Measurements from ENCODE around the gene TPRA1. TPM values are rescaled to one million over a fixed set of nuclear protein-coding genes. Genes with fewer than 3 reads are reported as not detected.

TPRA1 gene
- total and polyA plus RNA-seq, 9 of the 15 experiments (the other 6 are each of a cell fraction or from before 2014, with no cell fraction given): 0.66 to 21.5 (median 11.1) TPM

DNA sequence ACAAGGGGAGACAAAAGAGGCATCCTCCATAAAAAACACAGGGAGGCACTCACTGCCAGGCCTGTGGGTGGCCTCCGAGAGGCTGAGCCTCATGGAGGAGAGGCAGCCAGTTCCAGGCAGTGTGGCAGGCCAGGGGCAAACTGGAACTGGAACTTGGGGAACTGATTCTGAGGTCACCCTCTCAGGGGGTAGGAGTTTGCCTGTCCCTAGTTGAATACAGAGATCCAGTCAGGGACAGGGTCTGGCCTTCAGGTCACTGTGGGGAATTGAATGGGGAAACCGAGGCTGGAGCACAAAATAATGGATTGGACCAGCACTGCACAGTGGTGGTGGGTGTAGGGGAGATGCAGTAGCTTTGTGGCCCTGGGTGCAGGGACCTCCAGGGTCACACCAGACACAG, 58.7 kb downstream of the TPRA1 start:
- no peak overlapping the region for H3K27ac ChIP-seq (ENCODE audit: extremely low read depth, low read depth, low read length)
- DNase-seq (ENCODE audit: extremely low read depth in 1 of 4, low spot score in 3 of 4) (no peak), ATAC-seq (no peak), FAIRE-seq (no peak)
- BruUV-seq (replicated peaks): no TSS peak
- no peaks in the 10 kb centered on the region for H4K20me1 ChIP-seq (replicated peaks; ENCODE audit: control insufficient read depth, insufficient read depth, low read length)
- intact Hi-C loops (cut with micrococcal nuclease) (no loop called here), in situ Hi-C loops (cut with MboI) (no loop called here)
- no peaks in the 10 kb centered on the region for H3K9me1 ChIP-seq (ENCODE audit: control insufficient read depth, insufficient read depth, low read length)
- ChIA-PET POLR2A (no interaction called here), CTCF (ENCODE audit: low intra/inter-chr PET ratio) (no interaction called here)
- H3K9me3 ChIP-seq (replicated peaks; ENCODE audit: control insufficient read depth, insufficient read depth, low read depth, low read length): no peaks in the 10 kb centered on the region
- no peak overlapping the region for H3K4me2 ChIP-seq (ENCODE audit: insufficient read depth, low read length)
- H3K4me1 ChIP-seq (replicated peaks in 1 of 2; ENCODE audit: control insufficient read depth in 2 of 2, insufficient read depth in 2 of 2, low read length in 2 of 2): no peaks in the 10 kb centered on the region
- no peak overlapping the region for H3K9ac ChIP-seq (ENCODE audit: insufficient read depth in 1 of 2, low read depth in 2 of 2, low read length in 2 of 2)
- peaks cover 3 to 31% of the 10 kb centered on the region in 2 experiments; a peak in 2 of 5 replicates for H3K27me3 ChIP-seq (ENCODE audit: control insufficient read depth in 2 of 2, insufficient read depth in 2 of 2, low read length in 2 of 2)
- H3K4me3 ChIP-seq: no peak overlapping the region
- 8% methylated on average over 2 of the region's 2 CpGs for WGBS (ENCODE audit: insufficient coverage, low coverage, missing lambda C conversion rate)
- H3K79me2 ChIP-seq (ENCODE audit: control insufficient read depth, insufficient read depth, low read length): no peaks in the 10 kb centered on the region
- no peak for TF ChIP-seq ZNF280A (IDR thresholded peaks at IDR 0.05; ENCODE audit: low read depth, partially characterized antibody)
- no peak for TF ChIP-seq RBM39 (optimal IDR thresholded peaks at IDR 0.05; ENCODE audit: low read depth, low read length)
- no peak for TF ChIP-seq SNRNP70 (optimal IDR thresholded peaks at IDR 0.05; ENCODE audit: low read depth, low read length)
- no peak for TF ChIP-seq ZNF75A (CRISPR knock-in tag; IDR thresholded peaks at IDR 0.05)
- no peak for TF ChIP-seq ZNF444 (CRISPR knock-in tag; IDR thresholded peaks at IDR 0.05)
- TF ChIP-seq PHF8 (IDR thresholded peaks at IDR 0.05; ENCODE audit: borderline replicate concordance, low read length): no peak
- TF ChIP-seq SIN3B (IDR thresholded peaks at IDR 0.05; ENCODE audit: low read depth): no peak
- TF ChIP-seq NFYB (IDR thresholded peaks at IDR 0.05; ENCODE audit: extremely low read depth, insufficient read length): no peak
- no peak for TF ChIP-seq CREM (IDR thresholded peaks at IDR 0.05; ENCODE audit: low read depth)
- TF ChIP-seq, protein P1, sequence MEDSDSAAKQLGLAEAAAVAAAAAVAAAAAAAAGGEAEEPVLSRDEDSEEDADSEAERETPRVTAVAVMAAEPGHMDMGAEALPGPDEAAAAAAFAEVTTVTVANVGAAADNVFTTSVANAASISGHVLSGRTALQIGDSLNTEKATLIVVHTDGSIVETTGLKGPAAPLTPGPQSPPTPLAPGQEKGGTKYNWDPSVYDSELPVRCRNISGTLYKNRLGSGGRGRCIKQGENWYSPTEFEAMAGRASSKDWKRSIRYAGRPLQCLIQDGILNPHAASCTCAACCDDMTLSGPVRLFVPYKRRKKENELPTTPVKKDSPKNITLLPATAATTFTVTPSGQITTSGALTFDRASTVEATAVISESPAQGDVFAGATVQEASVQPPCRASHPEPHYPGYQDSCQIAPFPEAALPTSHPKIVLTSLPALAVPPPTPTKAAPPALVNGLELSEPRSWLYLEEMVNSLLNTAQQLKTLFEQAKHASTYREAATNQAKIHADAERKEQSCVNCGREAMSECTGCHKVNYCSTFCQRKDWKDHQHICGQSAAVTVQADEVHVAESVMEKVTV (CRISPR knock-in tag; IDR thresholded peaks at IDR 0.05): no peak
- TF ChIP-seq TAF15 (IDR thresholded peaks at IDR 0.05; ENCODE audit: low read depth, low read length): no peak
- TF ChIP-seq ARID3A (IDR thresholded peaks at IDR 0.05; ENCODE audit: borderline replicate concordance, low read depth, low read length): no peak
- TF ChIP-seq NFE2 (IDR thresholded peaks at IDR 0.05; ENCODE audit: low read depth): no peak
- no peak for TF ChIP-seq STAG1 (CRISPR knock-in tag; IDR thresholded peaks at IDR 0.05; ENCODE audit: borderline replicate concordance)
- TF ChIP-seq ZNF384 (IDR thresholded peaks at IDR 0.05; ENCODE audit: low read depth, low read length): no peak
- no peak overlapping the region for H2AFZ ChIP-seq (ENCODE audit: low read depth, low read length)
- no peaks in the 10 kb centered on the region for H3K36me3 ChIP-seq (ENCODE audit: control insufficient read depth, insufficient read depth, low read length)
